Measurements from ENCODE around the gene ADGRG2. TPM values are rescaled to one million over a fixed set of nuclear protein-coding genes. Genes with fewer than 3 reads are reported as not detected.

The ADGRG2 gene
- polyA plus RNA-seq, 1 experiment: 0.04 TPM

GRCh38 chrX:19034025-19034424 is 88.2 kb downstream of the ADGRG2 start:
- Histone ChIP-seq H3K27ac (ENCODE audit: low read depth, low read length) (no peak overlapping the region), H3K9me3 (ENCODE audit: control insufficient read depth, insufficient read depth, low read length) (no peaks in the 10 kb centered on the region), H3K4me3 (ENCODE audit: low read depth, low read length) (no peak overlapping the region), H3K27me3 (ENCODE audit: control insufficient read depth, insufficient read depth, low read length) (no peaks in the 10 kb centered on the region)
- ChIA-PET CTCF (no interaction called here), POLR2A (no interaction called here)
- DNase-seq (ENCODE audit: low read depth, low spot score): no peak
- no peak for TF ChIP-seq CTCF (IDR thresholded peaks at IDR 0.05; ENCODE audit: low read depth, low read length)

GRCh38 chrX:19030805-19031204 is 91.5 kb downstream of the ADGRG2 start:
- ChIA-PET POLR2A (no interaction called here), CTCF (interaction anchor here (0.6 to 1.5 kb wide), 4 partner anchors 9 to 19 kb away, joined by 4 to 6 read pairs (median 4); no protein-coding TSS in a partner anchor)
- no peak for TF ChIP-seq CTCF (IDR thresholded peaks at IDR 0.05; ENCODE audit: low read depth, low read length)
- no peak overlapping the region for H3K27ac ChIP-seq (ENCODE audit: low read depth, low read length)
- H3K9me3 ChIP-seq (ENCODE audit: control insufficient read depth, insufficient read depth, low read length): no peaks in the 10 kb centered on the region
- no peaks in the 10 kb centered on the region for H3K27me3 ChIP-seq (ENCODE audit: control insufficient read depth, insufficient read depth, low read length)
- no peak overlapping the region for H3K4me3 ChIP-seq (ENCODE audit: low read depth, low read length)
- DNase-seq (ENCODE audit: low read depth, low spot score): no peak

GRCh38 chrX:19028560-19028959 is 93.7 kb downstream of the ADGRG2 start:
- Histone ChIP-seq H3K27ac (ENCODE audit: low read depth, low read length) (no peak overlapping the region), H3K27me3 (ENCODE audit: control insufficient read depth, insufficient read depth, low read length) (no peaks in the 10 kb centered on the region), H3K9me3 (ENCODE audit: control insufficient read depth, insufficient read depth, low read length) (no peaks in the 10 kb centered on the region), H3K4me3 (ENCODE audit: low read depth, low read length) (no peak overlapping the region)
- ChIA-PET CTCF (interaction anchor here (0.6 to 2.8 kb wide), 2 partner anchors 11 to 112 kb away, joined by 4 to 10 read pairs; no protein-coding TSS in a partner anchor), POLR2A (no interaction called here)
- DNase-seq (ENCODE audit: low read depth, low spot score): no peak
- no peak for TF ChIP-seq CTCF (IDR thresholded peaks at IDR 0.05; ENCODE audit: low read depth, low read length)

- Histone ChIP-seq H3K27me3 (ENCODE audit: control insufficient read depth, insufficient read depth, low read length) (no peaks in the 10 kb centered on the region), H3K9me3 (ENCODE audit: control insufficient read depth, insufficient read depth, low read length) (no peaks in the 10 kb centered on the region), H3K27ac (ENCODE audit: low read depth, low read length) (no peak overlapping the region), H3K4me3 (ENCODE audit: low read depth, low read length) (no peak overlapping the region)
- POLR2A ChIA-PET: interaction anchor here (0.5 kb wide), 1 partner anchor 33 kb away, joined by 4 read pairs; no protein-coding TSS in a partner anchor
- CTCF ChIA-PET: interaction anchor here (1.4 kb wide), 1 partner anchor 309 kb away, joined by 3 read pairs; no protein-coding TSS in a partner anchor
- no peak for TF ChIP-seq CTCF (IDR thresholded peaks at IDR 0.05; ENCODE audit: low read depth, low read length)
- DNase-seq (ENCODE audit: low read depth, low spot score): no peak
Measured at GRCh38 chrX:19024366-19024765, 97.9 kb downstream of the ADGRG2 start.

GRCh38 chrX:19019996-19020395 is 102.3 kb downstream of the ADGRG2 start:
- Histone ChIP-seq H3K27ac (ENCODE audit: low read depth, low read length) (no peak overlapping the region), H3K27me3 (ENCODE audit: control insufficient read depth, insufficient read depth, low read length) (no peaks in the 10 kb centered on the region), H3K9me3 (ENCODE audit: control insufficient read depth, insufficient read depth, low read length) (no peaks in the 10 kb centered on the region), H3K4me3 (ENCODE audit: low read depth, low read length) (no peak overlapping the region)
- POLR2A ChIA-PET: no interaction called here
- no peak for DNase-seq (ENCODE audit: low read depth, low spot score)
- no peak for TF ChIP-seq CTCF (IDR thresholded peaks at IDR 0.05; ENCODE audit: low read depth, low read length)
- CTCF ChIA-PET: interaction anchor here (0.8 kb wide), 1 partner anchor 26 kb away, joined by 3 read pairs; no protein-coding TSS in a partner anchor
